WTC11 (cell line): ENCODE measurements around the gene SH2D3C. TPM values are rescaled to one million over a fixed set of nuclear protein-coding genes. Genes with fewer than 3 reads are reported as not detected.
"Not testable (repeated sequence)": the region's sequence is repeated elsewhere in the genome, so short reads cannot be mapped to it uniquely, and the experiment has no call there.

Experiments used
- ATAC-seq: fragments of 200-7000 bp; cut with Tn5 transposase; 2 replicates; pipeline ENCODE4 v1.10.0; 2021; ENCODE audit warnings: mild to moderate bottlenecking, moderate library complexity
- CTCF ChIA-PET: fragments of 300-600 bp; sonication (Branson Sonifier 250); formaldehyde crosslinking; loops from one replicate; lab custom pipeline; 2021; ENCODE audit warnings: antibody characterized with exemption; lab: Charles Lee
- POLR2A ChIA-PET: fragments of 350-600 bp; sonication (Branson Sonifier 250); formaldehyde crosslinking; loops from one replicate; lab custom pipeline; 2021; ENCODE audit warnings: antibody characterized with exemption; lab: Charles Lee
- DNase-seq: peaks from one replicate; pipeline ENCODE4 v3.0.0; 2021; ENCODE audit warnings: low spot score
- H3K27ac Mint-ChIP-seq: 2 replicates; pipeline ENCODE4 v1.8.0; 2021; ENCODE audit warnings: mixed read lengths
- H3K27me3 Mint-ChIP-seq: 2 replicates; pipeline ENCODE4 v1.8.0; 2021; ENCODE audit warnings: low read depth, mild to moderate bottlenecking, moderate library complexity, mixed read lengths
- H3K36me3 Mint-ChIP-seq: 2 replicates; pipeline ENCODE4 v1.8.0; 2021; ENCODE audit warnings: mixed read lengths
- H3K4me1 Mint-ChIP-seq: 2 replicates; pipeline ENCODE4 v1.8.0; 2022; ENCODE audit warnings: mixed read lengths
- H3K4me3 Mint-ChIP-seq: 2 replicates; pipeline ENCODE4 v1.8.0; 2021; ENCODE audit warnings: mild to moderate bottlenecking, moderate library complexity, mixed read lengths
- H3K9me3 Mint-ChIP-seq: 2 replicates; pipeline ENCODE4 v1.8.0; 2021; ENCODE audit warnings: mixed read lengths
- MYBL2 ChIP-seq: sonication (generic); formaldehyde crosslinking; IDR thresholded peaks from 2 replicates; pipeline ENCODE4 v1.8.1; 2023; ENCODE audit warnings: mild to moderate bottlenecking, moderate library complexity, missing genetic modification reagents
- NFATC4 ChIP-seq: fragments of 250-450 bp; sonication (Bioruptor Pico); IDR thresholded peaks from 2 replicates; pipeline ENCODE4 v1.9.0; 2021; ENCODE audit warnings: mild to moderate bottlenecking
- NR2C2 ChIP-seq: sonication (generic); formaldehyde crosslinking; IDR thresholded peaks from 2 replicates; pipeline ENCODE4 v1.8.0; 2022; ENCODE audit warnings: mild to moderate bottlenecking, missing genetic modification reagents
- total RNA-seq: library from RNA; stranded (reverse); gene quantifications from 3 replicates; pipeline ENCODE4 v1.2.3, GENCODE V29; 2021
- TF ChIP-seq, protein P1 (sequence below): sonication (generic); formaldehyde crosslinking; IDR thresholded peaks from 2 replicates; pipeline ENCODE4 v1.8.0; 2023; ENCODE audit warnings: missing genetic modification reagents, mild to moderate bottlenecking, borderline replicate concordance
- TF ChIP-seq, protein P2 (sequence below): fragments of 250-450 bp; sonication (Bioruptor Pico); IDR thresholded peaks from 2 replicates; pipeline ENCODE4 v1.9.0; 2021; ENCODE audit warnings: moderate library complexity, mild to moderate bottlenecking, inconsistent platforms, borderline replicate concordance
- TF ChIP-seq, protein P3 (sequence below): sonication (generic); formaldehyde crosslinking; IDR thresholded peaks from 2 replicates; pipeline ENCODE4 v1.8.1; 2023; ENCODE audit warnings: mild to moderate bottlenecking, missing genetic modification reagents
- TF ChIP-seq, protein P4 (sequence below): fragments of 250-450 bp; sonication (Bioruptor Pico); IDR thresholded peaks from 2 replicates; pipeline ENCODE4 v1.8.0; 2021; ENCODE audit warnings: mild to moderate bottlenecking
- TF ChIP-seq, protein P5 (sequence below): sonication (generic); formaldehyde crosslinking; IDR thresholded peaks from 2 replicates; pipeline ENCODE4 v1.8.0; 2022; ENCODE audit warnings: mild to moderate bottlenecking, missing genetic modification reagents
- TF ChIP-seq, protein P6 (sequence below): fragments of 200-600 bp; IDR thresholded peaks from 2 replicates; pipeline ENCODE4 v1.8.0; 2022; ENCODE audit warnings: antibody characterized with exemption

The SH2D3C gene
- total RNA-seq, 1 experiment from 2014 or later, result 5.4 TPM

DNA sequence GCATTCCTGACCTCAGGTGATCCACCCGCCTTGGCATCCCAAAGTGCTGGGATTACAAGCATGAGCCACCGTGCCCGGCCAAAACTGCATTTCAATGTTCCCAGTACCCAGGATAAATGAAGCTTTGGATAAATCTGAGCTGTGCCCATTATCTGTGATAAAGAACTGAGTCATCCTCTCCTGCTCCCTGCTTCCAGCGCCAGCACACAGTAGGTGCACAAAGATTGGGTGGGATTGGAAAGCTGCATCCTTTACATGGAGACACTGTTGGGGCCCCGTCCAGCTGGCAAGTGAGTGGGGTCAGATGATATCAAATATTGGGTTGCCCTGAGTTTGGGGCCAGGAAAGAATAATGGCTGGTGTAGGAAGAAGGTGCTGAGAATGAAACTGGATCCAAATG is 17.4 kb downstream of the SH2D3C start (continued):
- TF ChIP-seq, protein P1, sequence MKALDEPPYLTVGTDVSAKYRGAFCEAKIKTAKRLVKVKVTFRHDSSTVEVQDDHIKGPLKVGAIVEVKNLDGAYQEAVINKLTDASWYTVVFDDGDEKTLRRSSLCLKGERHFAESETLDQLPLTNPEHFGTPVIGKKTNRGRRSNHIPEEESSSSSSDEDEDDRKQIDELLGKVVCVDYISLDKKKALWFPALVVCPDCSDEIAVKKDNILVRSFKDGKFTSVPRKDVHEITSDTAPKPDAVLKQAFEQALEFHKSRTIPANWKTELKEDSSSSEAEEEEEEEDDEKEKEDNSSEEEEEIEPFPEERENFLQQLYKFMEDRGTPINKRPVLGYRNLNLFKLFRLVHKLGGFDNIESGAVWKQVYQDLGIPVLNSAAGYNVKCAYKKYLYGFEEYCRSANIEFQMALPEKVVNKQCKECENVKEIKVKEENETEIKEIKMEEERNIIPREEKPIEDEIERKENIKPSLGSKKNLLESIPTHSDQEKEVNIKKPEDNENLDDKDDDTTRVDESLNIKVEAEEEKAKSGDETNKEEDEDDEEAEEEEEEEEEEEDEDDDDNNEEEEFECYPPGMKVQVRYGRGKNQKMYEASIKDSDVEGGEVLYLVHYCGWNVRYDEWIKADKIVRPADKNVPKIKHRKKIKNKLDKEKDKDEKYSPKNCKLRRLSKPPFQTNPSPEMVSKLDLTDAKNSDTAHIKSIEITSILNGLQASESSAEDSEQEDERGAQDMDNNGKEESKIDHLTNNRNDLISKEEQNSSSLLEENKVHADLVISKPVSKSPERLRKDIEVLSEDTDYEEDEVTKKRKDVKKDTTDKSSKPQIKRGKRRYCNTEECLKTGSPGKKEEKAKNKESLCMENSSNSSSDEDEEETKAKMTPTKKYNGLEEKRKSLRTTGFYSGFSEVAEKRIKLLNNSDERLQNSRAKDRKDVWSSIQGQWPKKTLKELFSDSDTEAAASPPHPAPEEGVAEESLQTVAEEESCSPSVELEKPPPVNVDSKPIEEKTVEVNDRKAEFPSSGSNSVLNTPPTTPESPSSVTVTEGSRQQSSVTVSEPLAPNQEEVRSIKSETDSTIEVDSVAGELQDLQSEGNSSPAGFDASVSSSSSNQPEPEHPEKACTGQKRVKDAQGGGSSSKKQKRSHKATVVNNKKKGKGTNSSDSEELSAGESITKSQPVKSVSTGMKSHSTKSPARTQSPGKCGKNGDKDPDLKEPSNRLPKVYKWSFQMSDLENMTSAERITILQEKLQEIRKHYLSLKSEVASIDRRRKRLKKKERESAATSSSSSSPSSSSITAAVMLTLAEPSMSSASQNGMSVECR, result no peak
- TF ChIP-seq, protein P2, sequence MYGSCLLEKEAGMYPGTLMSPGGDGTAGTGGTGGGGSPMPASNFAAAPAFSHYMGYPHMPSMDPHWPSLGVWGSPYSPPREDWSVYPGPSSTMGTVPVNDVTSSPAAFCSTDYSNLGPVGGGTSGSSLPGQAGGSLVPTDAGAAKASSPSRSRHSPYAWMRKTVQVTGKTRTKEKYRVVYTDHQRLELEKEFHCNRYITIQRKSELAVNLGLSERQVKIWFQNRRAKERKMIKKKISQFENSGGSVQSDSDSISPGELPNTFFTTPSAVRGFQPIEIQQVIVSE, result no peak

DNA sequence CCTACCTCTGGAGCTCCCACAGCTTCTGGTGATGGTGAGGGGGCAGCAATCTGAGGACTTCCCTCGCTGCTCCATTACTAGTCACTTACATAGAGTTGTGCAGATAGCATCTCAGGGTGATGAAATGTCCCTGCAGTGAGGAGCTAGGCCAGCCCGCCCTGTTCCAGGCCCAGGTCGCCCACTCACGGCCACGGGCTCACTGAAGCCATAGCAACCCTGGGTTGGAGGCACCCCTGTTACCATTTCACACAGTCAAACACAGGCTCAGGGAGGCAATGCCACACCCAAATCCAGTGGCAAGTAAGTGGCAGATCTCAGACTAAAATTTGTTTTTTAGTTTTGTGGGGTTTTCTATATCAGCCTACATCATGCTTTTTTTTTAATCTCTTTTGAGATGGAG is 19.6 kb downstream of the SH2D3C start:
- DNase-seq (no peak), ATAC-seq (no peak)
- CTCF ChIA-PET, result interaction anchor here (0.6 to 1.7 kb wide), 4 partner anchors 24 to 111 kb away, joined by 3 to 7 read pairs (median 4); partner anchors contain the start of gene TOR2A
- Mint-ChIP-seq H3K9me3 (no peaks in the 10 kb centered on the region), H3K36me3 (no peaks in the 10 kb centered on the region), H3K27me3 (peaks cover 30% of the 10 kb centered on the region), H3K27ac (0 out of 2 replicates have a peak overlapping the region, but pooled peaks have one; percentile 14), H3K4me1 (peaks cover 29% of the 10 kb centered on the region), H3K4me3 (no peak overlapping the region)
- POLR2A ChIA-PET, result interaction anchor here (2.4 kb wide), 1 partner anchor 12 kb away, joined by 5 read pairs; no protein-coding TSS in a partner anchor
- TF ChIP-seq, protein P3, sequence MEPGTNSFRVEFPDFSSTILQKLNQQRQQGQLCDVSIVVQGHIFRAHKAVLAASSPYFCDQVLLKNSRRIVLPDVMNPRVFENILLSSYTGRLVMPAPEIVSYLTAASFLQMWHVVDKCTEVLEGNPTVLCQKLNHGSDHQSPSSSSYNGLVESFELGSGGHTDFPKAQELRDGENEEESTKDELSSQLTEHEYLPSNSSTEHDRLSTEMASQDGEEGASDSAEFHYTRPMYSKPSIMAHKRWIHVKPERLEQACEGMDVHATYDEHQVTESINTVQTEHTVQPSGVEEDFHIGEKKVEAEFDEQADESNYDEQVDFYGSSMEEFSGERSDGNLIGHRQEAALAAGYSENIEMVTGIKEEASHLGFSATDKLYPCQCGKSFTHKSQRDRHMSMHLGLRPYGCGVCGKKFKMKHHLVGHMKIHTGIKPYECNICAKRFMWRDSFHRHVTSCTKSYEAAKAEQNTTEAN (CRISPR knock-in tag), result no peak
- TF ChIP-seq NR2C2 (CRISPR knock-in tag) (no peak), NFATC4 (no peak), MYBL2 (no peak)
- TF ChIP-seq, protein P4, sequence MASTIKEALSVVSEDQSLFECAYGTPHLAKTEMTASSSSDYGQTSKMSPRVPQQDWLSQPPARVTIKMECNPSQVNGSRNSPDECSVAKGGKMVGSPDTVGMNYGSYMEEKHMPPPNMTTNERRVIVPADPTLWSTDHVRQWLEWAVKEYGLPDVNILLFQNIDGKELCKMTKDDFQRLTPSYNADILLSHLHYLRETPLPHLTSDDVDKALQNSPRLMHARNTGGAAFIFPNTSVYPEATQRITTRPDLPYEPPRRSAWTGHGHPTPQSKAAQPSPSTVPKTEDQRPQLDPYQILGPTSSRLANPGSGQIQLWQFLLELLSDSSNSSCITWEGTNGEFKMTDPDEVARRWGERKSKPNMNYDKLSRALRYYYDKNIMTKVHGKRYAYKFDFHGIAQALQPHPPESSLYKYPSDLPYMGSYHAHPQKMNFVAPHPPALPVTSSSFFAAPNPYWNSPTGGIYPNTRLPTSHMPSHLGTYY (CRISPR knock-in tag), result no peak

DNA sequence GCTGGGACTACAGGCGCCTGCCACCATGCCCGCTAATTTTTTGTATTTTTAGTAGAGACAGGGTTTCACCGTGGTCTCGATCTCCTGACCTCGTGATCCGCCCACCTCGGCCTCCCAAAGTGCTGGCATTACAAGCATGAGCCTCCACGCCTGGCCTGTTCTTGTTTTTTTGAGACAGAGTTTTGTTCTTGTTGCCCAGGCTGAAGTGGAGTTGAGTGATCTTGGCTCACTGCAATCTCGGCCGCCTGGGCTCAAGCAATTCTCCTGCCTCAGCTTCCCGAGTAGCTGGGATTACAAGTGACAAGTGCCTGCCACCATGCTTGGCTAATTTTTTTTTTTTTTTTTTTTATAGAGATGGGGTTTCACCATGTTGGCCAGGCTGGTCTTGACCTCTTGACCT is 21.7 kb downstream of the SH2D3C start:
- H3K27ac Mint-ChIP-seq, DNase-seq, H3K4me3 Mint-ChIP-seq, ATAC-seq, H3K9me3 Mint-ChIP-seq, H3K36me3 Mint-ChIP-seq: not testable (repeated sequence)
- ChIA-PET CTCF (interaction anchor here (0.6 to 3.3 kb wide), 4 partner anchors 14 to 170 kb away, joined by 3 to 28 read pairs (median 6); no protein-coding TSS in a partner anchor), POLR2A (interaction anchor here (2.4 kb wide), 1 partner anchor 14 kb away, joined by 5 read pairs; no protein-coding TSS in a partner anchor)
- Mint-ChIP-seq H3K4me1 (peaks cover 10% of the 10 kb centered on the region; the same call in 1 of the 2 replicates), H3K27me3 (peaks cover 51% of the 10 kb centered on the region)

DNA sequence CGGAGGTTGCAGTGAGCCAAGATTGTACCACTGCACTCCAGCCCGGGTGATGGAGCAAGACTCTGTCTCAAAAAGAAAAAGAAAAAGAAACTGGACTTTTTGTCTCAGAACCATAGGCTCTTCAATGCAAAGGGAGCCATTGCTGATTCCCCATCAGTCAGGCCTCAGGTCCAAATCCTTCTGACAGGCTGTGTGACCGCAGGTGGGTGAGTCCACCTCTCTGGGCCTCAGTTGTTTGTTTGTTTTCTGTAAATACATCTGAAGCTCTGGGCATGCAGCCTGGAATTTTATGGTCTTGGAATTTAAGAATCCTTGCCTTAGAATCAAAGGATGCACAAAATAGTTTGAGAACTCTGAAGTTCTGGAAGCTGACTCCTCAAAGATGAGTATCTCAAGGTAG is 22.2 kb downstream of the SH2D3C start:
- ChIA-PET POLR2A (interaction anchor here (0.9 kb wide), 1 partner anchor 15 kb away, joined by 4 read pairs; no protein-coding TSS in a partner anchor), CTCF (interaction anchor here (0.6 to 3.3 kb wide), 7 partner anchors 14 to 252 kb away, joined by 3 to 34 read pairs (median 10); partner anchors contain the start of gene TOR2A)
- no peak for DNase-seq
- peak overlapping the region; percentile 62; the same call in 1 of the 2 replicates for H3K4me3 Mint-ChIP-seq
- no peak for ATAC-seq
- H3K27ac Mint-ChIP-seq, result no peak overlapping the region
- H3K9me3 Mint-ChIP-seq, result no peaks in the 10 kb centered on the region
- H3K27me3 Mint-ChIP-seq, result peaks cover 56% of the 10 kb centered on the region
- H3K4me1 Mint-ChIP-seq, result peaks cover 6% of the 10 kb centered on the region; the same call in 1 of the 2 replicates
- TF ChIP-seq, protein P5, sequence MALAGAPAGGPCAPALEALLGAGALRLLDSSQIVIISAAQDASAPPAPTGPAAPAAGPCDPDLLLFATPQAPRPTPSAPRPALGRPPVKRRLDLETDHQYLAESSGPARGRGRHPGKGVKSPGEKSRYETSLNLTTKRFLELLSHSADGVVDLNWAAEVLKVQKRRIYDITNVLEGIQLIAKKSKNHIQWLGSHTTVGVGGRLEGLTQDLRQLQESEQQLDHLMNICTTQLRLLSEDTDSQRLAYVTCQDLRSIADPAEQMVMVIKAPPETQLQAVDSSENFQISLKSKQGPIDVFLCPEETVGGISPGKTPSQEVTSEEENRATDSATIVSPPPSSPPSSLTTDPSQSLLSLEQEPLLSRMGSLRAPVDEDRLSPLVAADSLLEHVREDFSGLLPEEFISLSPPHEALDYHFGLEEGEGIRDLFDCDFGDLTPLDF, result 0 out of 2 replicates have a peak, but pooled peaks have one; percentile 1
- TF ChIP-seq, protein P6, sequence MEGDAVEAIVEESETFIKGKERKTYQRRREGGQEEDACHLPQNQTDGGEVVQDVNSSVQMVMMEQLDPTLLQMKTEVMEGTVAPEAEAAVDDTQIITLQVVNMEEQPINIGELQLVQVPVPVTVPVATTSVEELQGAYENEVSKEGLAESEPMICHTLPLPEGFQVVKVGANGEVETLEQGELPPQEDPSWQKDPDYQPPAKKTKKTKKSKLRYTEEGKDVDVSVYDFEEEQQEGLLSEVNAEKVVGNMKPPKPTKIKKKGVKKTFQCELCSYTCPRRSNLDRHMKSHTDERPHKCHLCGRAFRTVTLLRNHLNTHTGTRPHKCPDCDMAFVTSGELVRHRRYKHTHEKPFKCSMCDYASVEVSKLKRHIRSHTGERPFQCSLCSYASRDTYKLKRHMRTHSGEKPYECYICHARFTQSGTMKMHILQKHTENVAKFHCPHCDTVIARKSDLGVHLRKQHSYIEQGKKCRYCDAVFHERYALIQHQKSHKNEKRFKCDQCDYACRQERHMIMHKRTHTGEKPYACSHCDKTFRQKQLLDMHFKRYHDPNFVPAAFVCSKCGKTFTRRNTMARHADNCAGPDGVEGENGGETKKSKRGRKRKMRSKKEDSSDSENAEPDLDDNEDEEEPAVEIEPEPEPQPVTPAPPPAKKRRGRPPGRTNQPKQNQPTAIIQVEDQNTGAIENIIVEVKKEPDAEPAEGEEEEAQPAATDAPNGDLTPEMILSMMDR, result no peak
- H3K36me3 Mint-ChIP-seq, result no peaks in the 10 kb centered on the region
